Breast epithelium (tissue), 3 donors: ENCODE measurements around the gene RTL10.

Source experiments
- POLR2A ChIP-seq: fragments of 450-650 bp; IDR thresholded peaks from one replicate; pipeline ENCODE4 v1.6.1; 2016; ENCODE audit warnings: antibody characterized with exemption, mild to moderate bottlenecking, moderate library complexity
- TF ChIP-seq, protein P1 (sequence below), 3 donors: fragments of 450-650 bp; IDR thresholded peaks; one replicate each; pipeline ENCODE4 v1.5.1; 2016 to 2017; ENCODE audit warnings: antibody characterized with exemption in 3 of 3, mild to moderate bottlenecking in 3 of 3, moderate library complexity in 3 of 3

DNA sequence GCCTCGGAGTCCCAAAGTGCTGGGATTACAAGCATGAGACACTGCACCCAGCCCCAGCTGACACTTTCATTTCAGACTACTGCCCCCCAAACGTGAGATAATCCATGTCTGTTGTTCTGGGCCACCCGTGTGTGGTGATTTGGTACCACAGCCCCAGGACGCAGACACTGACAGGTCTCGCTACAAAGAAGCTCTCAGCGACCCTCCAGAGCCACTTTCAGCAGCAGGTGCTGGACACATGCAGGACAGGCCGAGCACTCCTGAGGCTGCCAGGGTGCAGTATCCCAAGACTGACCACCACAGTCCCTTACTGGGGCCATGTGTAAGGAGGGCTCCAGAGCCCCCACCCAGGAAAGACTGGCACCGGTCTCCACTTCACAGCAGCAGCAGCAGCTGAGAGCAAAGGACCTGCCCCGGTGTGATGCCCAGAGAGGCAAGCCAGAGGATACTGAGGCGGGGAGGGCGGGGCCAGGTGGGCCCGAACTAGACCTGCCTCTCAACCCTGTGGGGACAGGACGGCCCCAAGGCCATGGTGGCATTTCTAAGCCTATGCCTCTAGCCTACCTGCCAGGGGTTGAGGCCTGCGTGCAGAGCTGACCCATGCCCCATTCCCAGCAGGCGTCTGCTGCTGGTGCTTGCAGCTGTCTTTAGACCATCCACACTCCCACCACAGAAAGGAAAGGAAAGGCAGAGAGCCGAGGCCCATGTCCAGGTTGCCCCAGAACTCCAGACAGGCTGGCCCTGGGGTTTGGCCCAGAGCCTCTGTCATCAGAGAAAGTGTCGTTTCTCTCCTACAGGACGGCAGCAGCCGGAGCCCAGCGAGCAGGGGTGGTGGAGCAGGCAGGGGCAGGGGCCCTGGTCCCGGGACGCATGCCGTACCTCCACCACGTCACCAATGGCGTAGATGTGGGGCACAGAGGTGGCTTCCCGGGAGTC, 28.0 kb upstream of the RTL10 start:
- TF ChIP-seq POLR2A, result no peak
- TF ChIP-seq, protein P1, sequence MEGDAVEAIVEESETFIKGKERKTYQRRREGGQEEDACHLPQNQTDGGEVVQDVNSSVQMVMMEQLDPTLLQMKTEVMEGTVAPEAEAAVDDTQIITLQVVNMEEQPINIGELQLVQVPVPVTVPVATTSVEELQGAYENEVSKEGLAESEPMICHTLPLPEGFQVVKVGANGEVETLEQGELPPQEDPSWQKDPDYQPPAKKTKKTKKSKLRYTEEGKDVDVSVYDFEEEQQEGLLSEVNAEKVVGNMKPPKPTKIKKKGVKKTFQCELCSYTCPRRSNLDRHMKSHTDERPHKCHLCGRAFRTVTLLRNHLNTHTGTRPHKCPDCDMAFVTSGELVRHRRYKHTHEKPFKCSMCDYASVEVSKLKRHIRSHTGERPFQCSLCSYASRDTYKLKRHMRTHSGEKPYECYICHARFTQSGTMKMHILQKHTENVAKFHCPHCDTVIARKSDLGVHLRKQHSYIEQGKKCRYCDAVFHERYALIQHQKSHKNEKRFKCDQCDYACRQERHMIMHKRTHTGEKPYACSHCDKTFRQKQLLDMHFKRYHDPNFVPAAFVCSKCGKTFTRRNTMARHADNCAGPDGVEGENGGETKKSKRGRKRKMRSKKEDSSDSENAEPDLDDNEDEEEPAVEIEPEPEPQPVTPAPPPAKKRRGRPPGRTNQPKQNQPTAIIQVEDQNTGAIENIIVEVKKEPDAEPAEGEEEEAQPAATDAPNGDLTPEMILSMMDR (IDR thresholded peaks at IDR 0.05), result no peak
